GM11168 (cell line): ENCODE measurements around the gene ZNF592.

ENCODE experiments used
- in situ Hi-C: fragments of 300-500 bp; cut with MboI; formaldehyde crosslinking; loops from one replicate; pipeline ENCODE4 v1.12.0; 2022; ENCODE audit warnings: low sequenced_read_pairs; ENCODE audit not compliant: unreplicated experiment

ZNF592 gene

DNA sequence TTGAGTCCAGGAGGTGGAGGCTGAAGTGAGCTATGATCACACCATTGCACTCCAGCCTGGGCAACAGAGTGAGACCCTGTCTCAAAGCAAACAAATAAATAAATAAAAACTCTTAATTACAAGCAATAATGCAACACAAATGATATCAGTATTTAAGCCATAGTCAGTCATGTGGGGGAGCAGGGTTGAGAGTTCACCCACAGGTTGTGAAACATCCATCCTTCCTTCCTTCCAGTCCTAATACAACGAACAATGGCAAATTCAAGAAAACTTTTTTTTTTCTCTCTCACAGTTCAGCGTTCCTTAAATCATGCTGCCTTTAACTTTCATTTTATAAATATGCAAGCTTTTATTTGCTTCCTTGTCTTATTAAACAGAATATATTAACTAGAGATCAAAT is 24.1 kb downstream of the ZNF592 start:
- in situ Hi-C loops: no loop called here

DNA sequence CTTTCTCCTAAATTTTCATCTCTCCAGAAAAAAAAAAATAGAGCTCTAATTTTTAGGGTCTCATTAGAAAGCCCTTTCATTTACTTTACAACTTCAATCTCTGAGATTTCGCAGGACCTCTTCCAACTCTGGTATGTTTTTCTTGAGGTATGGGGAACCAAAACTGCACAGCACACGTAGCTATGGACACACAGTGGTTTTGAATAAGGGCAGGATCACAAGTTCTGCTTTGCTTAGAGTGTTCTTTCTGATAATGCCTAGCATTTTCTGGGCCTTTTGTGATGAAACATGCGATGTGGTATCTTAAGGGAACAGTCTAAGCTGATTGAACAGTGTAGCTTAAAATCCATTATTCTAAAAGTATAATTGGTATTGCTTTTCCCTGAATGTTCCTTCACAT is 25.3 kb downstream of the ZNF592 start:
- in situ Hi-C loops: no loop called here

DNA sequence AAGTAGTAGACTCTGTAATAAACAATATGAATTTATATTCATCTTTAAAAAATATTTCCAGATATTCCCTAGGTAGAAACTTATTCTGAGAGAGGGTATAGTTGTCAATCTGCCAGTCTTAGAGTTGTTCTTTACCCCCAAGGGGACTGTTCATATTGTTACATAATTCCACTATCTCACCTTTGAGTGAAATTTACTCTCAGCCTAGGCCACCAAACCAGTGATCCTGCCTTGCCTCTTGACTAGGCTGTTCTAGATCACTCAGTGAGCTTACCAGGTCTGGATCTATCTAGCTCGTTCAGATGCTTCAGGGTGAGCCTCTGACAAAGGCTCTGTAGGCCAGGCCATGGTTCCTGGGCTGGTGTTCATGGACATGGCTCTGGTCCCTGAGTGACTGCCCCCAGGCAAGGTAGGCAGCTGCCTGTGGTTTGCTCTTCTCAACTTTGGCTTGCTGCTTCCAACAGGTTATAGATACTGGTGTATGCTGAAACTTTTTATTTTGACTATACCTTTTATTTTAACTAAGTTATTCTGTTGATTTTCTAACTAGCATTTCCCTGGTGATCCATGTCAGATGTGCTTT is 27.6 kb downstream of the ZNF592 start:
- in situ Hi-C loops: no loop called here

DNA sequence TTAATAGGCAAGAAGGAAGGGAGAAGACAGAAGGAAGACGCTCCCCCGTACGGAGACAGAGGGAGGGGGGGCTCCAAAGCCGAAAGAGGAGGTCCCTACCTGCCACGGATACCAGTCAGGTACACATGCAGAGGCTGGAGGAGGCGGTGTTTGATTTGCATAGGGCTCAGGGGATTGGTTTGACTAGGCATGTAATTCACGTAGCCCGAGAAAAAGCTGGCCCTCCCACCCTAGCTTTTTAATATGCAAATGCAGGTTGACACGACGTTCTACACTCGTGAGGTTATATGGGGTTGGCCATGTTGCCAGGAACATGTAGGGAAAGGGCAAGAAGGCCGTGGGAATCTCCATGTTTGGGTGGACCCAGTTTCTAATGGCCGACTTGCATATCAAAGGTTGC is 29.8 kb downstream of the ZNF592 start:
- in situ Hi-C loops: no loop called here

DNA sequence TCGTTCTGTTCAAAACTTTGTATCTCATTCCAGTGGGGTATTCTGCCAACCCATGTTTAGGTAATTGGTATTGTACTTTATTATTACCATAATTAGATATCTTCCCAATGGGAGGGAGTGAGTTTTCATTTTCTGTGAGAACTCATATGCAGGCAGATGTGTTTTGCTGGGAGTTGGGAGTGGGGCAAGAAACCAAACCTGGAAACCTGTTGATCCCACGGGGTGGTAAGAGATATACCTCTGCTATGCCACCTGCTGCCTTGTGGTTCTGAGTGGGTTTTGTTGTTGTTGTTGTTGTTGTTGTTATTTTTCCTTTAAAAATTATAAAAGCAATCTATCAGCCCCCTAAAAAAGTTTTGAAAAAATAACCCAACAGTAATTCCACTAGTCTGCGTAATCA is 32.1 kb downstream of the ZNF592 start:
- in situ Hi-C loops: no loop called here

DNA sequence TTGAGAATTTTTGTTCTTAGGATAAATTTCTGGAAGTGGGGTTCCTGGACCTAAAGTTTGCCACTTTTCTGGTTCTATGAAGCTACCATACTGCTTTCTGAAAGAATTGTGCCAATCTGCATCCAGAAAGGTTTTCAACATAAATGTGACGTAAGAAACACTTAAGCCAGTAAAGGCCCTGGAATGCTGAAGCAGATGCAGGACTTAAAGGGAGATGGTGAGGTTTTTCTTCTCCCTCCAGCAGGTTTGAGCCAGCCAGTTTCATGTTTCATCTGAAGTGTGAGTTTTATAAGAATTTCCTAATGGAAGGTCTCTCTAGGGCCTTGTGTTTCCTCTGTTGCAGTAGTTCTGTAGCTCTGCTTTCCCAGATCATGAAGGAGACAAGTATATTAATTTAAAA is 33.1 kb downstream of the ZNF592 start:
- in situ Hi-C loops: no loop called here

DNA sequence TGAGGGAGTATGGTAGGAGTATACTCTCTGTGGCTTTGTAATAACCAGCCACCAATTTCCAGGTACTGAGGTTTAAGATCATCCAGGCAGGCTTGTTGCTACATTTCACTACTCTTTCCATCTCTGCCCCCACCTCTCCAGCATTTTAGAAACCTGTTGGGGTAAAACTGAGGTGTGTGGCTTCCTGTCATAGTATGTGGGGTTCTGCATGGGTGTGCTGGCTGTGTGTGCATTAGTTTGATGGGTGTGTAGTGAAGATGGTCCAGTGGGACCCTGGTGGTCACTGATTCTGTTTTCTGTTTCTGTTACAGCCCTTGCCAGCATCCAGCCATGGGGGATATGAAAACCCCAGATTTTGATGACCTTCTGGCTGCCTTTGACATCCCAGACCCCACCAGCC is 34.0 kb downstream of the ZNF592 start:
- in situ Hi-C loops: no loop called here

DNA sequence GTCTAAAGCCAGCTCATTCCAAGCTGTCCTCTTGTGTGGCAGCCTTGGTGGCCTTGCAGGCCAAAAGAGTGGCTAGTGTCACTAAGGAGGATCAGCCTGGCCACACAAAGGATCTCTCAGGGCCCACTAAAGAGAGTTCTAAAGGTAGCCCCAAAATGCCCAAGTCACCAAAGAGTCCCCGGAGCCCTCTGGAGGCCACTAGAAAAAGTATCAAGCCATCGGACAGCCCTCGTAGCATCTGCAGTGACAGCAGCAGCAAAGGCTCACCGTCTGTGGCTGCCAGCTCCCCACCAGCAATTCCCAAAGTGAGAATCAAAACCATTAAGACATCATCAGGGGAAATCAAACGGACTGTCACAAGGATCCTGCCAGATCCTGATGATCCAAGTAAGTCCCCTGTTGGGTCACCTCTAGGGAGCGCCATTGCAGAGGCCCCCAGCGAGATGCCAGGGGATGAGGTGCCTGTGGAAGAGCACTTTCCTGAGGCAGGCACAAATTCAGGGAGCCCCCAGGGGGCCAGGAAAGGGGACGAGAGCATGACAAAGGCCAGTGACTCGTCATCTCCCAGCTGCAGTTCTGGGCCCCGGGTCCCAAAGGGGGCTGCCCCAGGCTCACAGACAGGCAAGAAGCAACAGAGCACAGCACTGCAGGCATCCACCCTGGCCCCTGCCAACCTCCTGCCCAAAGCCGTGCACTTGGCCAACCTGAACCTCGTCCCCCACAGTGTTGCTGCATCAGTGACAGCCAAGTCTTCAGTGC is 35.3 kb downstream of the ZNF592 start:
- in situ Hi-C loops: no loop called here

DNA sequence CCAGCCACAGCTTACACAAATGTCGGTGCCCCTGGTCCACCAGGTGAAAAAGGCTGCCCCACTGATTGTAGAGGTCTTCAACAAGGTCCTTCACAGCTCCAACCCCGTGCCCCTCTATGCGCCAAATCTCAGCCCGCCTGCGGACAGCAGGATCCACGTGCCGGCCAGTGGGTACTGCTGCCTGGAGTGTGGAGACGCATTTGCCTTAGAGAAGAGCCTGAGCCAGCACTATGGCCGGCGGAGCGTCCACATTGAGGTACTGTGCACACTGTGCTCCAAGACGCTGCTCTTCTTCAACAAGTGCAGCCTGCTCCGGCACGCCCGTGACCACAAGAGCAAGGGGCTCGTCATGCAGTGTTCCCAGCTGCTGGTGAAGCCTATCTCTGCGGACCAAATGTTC is 35.9 kb downstream of the ZNF592 start:
- in situ Hi-C loops: no loop called here

DNA sequence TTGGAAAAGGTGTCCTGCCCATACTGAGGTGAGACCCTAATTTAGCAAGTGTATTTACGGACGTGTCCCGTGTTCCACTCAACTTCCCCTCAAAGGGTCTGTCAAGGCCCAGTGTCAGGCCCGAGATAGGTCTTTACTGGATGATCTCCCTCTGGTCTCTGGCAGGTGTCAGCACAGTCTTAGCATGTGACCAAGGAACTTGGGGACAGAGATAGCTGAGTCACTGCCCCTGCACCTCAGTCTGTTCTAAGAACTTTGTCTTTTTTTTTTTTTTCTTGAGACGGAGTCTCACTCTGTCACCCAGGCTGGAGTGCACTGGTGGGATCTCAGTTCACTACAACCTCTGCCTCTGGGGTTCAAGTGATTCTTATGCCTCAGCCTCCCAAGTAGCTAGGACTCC is 36.7 kb downstream of the ZNF592 start:
- in situ Hi-C loops: no loop called here

DNA sequence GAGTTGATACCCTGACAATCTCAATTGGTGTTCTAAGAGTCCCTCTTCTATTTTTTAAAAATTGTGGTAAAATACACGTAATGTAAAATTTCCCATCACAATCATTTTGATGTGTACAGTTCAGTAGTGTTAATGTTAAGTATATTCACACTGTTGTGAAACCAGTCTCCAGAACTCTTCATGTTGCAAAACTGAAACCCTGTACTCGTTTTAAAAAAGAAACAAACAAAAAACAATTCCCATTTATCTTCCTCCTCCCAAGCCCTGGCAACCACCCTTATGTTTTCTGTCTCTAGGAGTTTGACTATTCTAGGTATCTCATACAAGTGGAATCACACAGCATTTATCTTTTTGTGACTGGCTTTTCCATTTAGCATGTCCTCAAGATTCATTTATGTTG is 40.1 kb downstream of the ZNF592 start:
- in situ Hi-C loops: no loop called here

DNA sequence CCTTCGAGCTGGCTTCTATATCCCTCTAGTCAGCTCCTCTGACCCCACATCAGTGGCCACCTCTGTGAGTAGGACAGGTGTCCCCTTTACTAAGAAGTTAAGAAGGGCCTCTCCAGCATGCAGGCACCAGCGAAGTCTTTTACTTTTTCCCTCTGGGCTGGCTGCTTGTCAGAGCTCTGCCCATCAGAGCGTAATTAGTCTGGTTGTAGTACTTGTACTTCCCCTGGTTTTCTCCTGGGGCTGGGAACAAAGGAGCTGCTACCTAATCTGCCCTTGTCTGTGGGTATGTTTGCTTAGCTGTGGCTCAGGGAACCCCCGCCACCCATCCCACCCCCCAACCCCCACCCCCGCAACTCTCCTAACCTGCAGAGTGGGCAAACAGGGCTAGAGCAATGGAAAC is 41.4 kb downstream of the ZNF592 start:
- in situ Hi-C loops: no loop called here

DNA sequence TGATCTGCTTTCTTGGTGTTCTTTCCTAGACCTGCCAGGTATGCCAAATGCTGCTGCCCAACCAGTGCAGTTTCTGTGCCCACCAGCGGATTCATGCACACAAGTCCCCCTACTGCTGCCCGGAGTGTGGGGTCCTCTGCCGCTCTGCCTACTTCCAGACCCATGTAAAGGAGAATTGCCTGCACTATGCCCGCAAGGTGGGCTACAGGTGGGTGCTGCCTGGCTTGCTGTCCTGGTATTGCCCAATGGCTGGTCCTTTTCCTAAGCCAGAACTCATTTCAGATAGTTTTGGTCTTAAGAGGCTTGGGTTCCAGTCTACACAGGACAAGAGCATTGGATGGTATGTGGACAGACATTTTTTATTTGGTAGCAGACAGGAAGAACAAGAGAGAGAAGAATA is 42.3 kb downstream of the ZNF592 start:
- in situ Hi-C loops: no loop called here

DNA sequence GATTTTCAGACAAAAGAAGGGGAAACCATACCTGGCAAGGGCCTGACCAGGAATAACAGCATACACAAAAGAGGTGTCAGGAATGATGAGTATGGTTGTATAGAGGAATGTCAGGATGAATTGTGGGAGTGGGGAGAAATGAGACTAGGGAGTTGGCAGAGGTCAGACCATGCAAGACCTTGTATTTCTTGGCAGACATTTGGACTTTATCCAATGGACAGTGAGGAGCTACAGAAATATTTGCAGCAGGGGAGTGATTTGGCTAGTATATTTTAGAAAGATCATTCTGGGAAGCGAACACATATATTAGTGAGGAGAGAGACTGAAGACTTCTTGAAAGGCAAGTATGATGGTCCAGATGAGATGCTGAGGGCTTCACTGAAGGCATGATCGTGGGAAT is 43.4 kb downstream of the ZNF592 start:
- in situ Hi-C loops: no loop called here

DNA sequence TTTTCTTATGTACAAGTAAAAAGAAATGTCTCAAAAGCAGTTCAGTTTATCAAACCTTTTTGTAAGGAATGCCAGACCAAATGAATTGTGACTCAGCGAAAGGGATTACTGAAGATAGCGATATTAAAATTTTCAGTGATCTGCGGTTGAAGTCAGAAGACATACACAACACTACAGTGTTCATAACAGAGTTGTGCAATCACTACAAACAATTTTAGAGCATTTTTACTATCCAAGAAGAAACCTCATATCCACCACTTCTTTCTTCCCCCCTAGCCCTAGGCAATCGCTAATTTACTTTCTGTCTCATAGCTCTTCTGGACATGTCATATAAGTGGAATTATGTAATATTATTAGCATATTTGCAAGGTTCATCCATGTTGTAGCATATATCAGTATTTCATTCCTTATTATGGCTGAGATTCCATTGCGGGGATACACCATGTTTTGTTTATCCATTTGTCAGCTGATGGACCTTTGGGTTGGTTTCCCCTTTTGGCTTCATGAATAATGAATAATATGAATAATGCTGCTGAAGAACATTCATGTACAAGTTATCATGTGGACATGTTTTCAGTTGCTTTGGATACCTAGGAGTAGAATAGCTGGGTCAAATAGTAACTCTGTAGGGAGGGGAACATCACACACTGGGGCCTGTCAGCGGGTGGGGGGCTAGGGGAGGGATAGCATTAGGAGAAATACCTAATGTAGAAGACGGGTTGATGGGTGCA is 45.2 kb downstream of the ZNF592 start:
- in situ Hi-C loops: no loop called here

DNA sequence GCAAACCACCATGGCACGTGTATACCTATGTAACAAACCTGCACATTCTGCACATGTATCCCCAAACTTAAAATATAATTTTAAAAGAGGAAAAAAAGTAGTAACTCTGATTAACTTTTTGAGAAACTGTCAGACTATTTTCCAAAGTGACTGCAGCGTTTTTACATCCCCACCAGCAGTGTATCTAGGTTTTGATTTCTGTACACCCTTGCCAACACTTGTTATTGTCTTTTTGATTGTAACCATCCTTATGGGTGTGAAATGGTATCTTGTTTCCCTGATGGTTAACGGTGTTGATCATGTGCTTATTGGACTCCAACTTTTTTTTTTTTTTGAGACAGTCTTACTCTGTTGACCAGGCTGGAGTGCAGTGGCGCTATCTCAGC is 45.8 kb downstream of the ZNF592 start:
- in situ Hi-C loops: no loop called here

DNA sequence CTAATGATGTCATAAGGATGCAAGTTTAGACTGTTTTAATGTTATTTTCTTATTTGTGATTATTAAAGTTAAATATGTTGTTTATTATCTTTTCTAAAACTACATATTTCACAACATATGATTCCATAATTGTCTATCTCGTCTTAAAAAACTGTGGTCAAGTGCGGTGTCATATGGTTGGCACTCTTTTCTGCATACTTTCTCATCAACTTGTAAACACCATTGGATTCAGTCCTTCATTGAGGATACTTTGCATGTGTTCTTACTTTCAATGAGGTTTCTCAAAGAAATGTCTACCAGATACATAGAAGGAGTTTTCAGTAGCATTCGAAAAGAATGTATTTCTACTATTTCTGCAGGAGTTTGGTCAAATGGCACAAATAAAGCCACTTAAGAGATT is 46.8 kb downstream of the ZNF592 start:
- in situ Hi-C loops: no loop called here

DNA sequence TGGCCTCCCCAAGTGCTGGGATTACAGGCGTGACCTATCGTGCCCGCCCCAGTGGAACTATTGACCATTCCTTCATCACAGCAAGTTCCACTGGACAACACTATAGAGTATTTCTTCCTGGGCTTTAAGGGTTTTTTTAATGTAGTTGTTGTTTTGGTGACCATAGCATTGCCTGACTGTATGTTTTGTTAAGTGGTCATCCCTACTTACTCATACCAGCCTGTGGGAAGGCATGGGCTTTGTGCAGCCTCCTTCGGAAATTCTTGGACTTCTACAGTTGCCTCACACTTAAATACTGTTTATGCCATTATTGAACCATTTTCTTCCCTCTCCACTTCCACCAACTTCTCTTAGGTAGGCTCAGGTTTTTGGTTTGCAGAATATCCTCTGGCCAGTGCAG is 48.8 kb downstream of the ZNF592 start:
- in situ Hi-C loops: no loop called here

DNA sequence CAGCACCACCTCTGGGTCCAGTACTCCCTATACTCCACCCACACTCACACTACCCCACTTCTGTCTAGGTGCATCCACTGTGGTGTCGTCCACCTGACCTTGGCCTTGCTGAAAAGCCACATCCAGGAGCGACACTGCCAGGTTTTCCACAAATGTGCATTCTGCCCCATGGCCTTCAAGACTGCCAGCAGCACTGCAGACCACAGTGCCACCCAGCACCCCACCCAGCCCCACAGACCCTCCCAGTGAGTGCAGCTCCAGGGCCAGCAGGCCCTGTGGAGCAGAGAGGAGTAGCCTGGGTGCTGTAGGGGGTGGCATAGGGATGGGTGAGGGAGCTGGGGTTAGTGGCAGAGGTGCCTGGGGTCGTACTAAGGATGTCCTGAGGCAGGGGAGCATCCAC is 49.4 kb downstream of the ZNF592 start:
- in situ Hi-C loops: no loop called here

DNA sequence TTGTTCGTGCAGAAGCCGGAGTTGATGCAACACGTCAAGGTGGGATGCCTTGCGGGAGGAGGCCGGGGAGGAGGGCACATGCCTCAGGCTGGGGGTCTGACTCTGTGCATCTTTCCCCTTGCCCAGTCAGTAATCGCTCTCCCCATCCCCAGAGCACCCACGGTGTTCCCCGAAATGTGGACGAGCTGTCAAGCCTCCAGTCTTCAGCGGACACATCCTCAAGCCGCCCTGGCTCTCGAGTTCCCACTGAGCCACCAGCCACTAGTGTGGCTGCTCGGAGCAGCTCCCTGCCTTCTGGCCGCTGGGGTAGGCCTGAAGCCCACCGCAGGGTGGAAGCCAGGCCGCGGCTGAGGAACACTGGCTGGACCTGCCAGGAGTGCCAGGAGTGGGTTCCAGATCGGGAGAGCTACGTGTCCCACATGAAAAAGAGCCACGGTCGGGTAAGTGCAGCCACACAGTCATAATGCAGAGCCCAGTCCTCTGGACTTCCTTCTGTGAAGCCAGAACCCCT is 50.1 kb downstream of the ZNF592 start:
- in situ Hi-C loops: no loop called here

DNA sequence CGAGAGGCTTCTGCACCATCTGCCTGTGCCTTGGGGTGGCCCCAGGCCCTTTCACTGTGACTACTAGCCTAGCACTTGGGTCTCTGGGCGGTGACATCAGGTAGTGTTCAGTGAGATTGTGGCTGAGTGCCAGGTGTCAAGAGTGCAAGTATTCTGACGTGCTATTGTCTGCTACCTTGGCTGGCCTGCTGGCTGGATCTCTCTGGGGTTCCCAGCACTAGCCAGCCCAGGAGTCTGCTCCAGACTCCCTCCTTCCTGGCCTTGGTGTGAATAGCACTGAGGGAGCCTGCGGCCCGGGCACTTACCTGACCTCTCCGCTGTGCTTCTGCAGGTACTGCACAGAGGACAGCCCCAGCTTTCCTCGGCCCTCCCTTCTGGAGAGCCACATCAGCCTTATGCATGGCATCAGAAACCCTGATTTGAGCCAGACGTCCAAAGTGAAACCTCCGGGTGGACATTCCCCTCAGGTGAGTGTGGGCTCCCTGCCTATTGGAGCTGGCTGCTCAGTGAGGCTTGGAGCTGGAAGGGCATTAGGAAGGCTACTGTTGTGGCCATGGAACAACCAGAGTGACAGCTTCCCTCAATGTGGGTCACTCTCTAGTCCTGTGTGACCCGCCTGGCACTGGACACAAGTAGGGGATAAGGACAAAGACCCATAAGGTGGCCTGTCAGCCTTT is 51.3 kb downstream of the ZNF592 start:
- in situ Hi-C loops: no loop called here
